Skeletal muscle satellite cell (primary cell): ENCODE measurements around the gene SH3TC1.

Experiments
- H3K27me3 ChIP-seq: 2 replicates; pipeline ENCODE4 v1.7.0; 2013; ENCODE audit warnings: low read length; ENCODE audit not compliant: control insufficient read depth, insufficient read depth
- H3K36me3 ChIP-seq: 2 replicates; pipeline ENCODE4 v1.7.0; 2013; ENCODE audit warnings: mild to moderate bottlenecking, control low read depth, low read length; ENCODE audit not compliant: insufficient read depth
- H3K4me1 ChIP-seq: 2 replicates; pipeline ENCODE4 v1.7.0; 2013; ENCODE audit warnings: low read length; ENCODE audit not compliant: control insufficient read depth, insufficient read depth
- H3K4me2 ChIP-seq: 2 replicates; pipeline ENCODE4 v1.7.0; 2013; ENCODE audit warnings: mild to moderate bottlenecking, low read length
- H3K4me3 ChIP-seq: 2 replicates; pipeline ENCODE4 v1.7.0; 2013; ENCODE audit warnings: low read length
- H3K9ac ChIP-seq: 2 replicates; pipeline ENCODE4 v1.7.0; 2013; ENCODE audit warnings: mild to moderate bottlenecking, low read depth, low read length, moderate library complexity
- H3K9me3 ChIP-seq: replicated peaks from 2 replicates; pipeline ENCODE4 v1.7.0; 2013; ENCODE audit warnings: mild to moderate bottlenecking, control low read depth, low read length

Gene SH3TC1

DNA sequence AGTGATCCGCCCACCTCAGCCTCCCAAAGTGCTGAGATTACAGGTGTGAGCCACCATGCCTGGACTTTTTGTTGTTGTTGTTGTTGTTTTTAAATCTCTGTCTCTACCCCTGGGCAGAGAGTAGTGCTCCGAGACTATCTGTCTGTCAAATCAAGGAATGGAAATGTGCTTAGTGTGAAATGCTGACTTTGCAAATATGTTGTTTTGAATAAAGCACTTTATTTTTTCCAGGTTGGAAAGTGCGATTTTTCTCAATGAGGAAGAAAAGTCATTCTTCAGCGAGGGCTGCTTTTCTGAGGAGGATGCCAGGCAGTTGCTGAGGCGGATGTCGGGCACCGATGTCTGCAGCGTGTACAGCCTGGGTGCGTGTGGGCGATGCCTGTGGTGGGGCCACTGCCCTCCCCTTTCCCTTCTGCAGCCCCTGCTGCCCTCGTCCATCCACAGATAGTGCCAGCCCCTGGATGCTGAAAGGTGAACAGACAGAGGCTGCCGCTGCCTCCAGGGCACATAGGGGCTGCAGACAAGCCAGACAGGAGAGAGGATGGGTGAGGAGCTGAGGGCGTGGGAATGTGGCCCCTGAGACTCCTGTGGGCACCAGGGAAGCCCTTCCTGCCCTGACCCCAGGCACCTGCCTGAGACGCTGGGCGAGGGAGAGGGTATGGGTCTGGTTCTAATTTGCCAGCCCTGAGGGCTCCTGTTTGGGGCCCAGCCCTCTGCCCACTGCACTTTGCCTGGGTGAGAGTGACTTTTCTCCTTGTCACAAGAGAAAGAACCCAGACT lies 23.7 kb downstream of the SH3TC1 start:
- no peaks in the 10 kb centered on the region for H3K36me3 ChIP-seq
- H3K9ac ChIP-seq: no peak overlapping the region
- H3K4me2 ChIP-seq: no peak overlapping the region
- peaks cover 2% of the 10 kb centered on the region for H3K4me1 ChIP-seq
- H3K9me3 ChIP-seq: no peaks in the 10 kb centered on the region
- peaks cover 8% of the 10 kb centered on the region for H3K27me3 ChIP-seq
- no peak overlapping the region for H3K4me3 ChIP-seq

DNA sequence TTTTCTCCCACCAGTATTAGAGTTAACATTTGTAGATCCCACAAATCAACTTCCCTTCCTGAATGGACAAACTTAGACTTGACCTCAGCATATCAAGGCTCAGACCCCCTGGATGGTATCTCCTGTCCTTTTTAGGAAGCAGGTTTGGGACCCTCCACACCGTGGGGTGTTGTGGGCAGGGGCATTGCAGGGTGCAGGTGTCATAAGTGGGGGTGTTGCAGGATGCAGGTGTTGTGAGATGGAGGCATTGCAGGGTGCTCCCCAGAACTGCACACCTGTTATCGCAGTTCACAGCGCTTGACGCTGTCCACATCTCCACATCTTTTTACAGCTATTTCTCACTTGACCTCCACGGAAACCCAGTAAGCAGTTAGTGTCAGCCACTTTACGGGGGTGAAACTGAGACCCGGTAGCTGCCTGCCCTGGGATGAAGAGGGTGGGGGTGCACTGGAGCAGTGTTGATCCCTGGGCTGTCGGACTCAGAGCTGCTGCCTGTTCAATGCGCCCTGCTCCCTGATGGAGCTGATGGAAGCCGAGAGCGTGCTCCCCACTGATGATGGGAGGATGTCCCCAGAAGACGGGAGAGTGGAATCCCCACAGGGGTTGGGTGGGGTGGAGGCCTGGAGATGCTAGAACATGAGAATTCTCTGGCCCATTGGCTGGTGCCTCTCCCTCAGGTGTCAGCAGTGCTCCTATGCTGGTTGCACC lies 25.3 kb downstream of the SH3TC1 start:
- no peak overlapping the region for H3K4me3 ChIP-seq
- peaks cover 15% of the 10 kb centered on the region for H3K4me1 ChIP-seq
- H3K4me2 ChIP-seq: no peak overlapping the region
- no peaks in the 10 kb centered on the region for H3K9me3 ChIP-seq
- no peaks in the 10 kb centered on the region for H3K36me3 ChIP-seq
- H3K27me3 ChIP-seq: peaks cover 5% of the 10 kb centered on the region
- H3K9ac ChIP-seq: no peak overlapping the region

GRCh38 chr4:8224975-8225625 lies 26.0 kb downstream of the SH3TC1 start:
- no peak overlapping the region for H3K4me3 ChIP-seq
- H3K36me3 ChIP-seq: no peaks in the 10 kb centered on the region
- no peak overlapping the region for H3K9ac ChIP-seq
- no peaks in the 10 kb centered on the region for H3K27me3 ChIP-seq
- H3K9me3 ChIP-seq: no peaks in the 10 kb centered on the region
- peaks cover 15% of the 10 kb centered on the region for H3K4me1 ChIP-seq
- H3K4me2 ChIP-seq: no peak overlapping the region

GRCh38 chr4:8225706-8226443 lies 26.8 kb downstream of the SH3TC1 start:
- H3K4me3 ChIP-seq: no peak overlapping the region
- no peak overlapping the region for H3K9ac ChIP-seq
- no peaks in the 10 kb centered on the region for H3K36me3 ChIP-seq
- H3K27me3 ChIP-seq: no peaks in the 10 kb centered on the region
- no peaks in the 10 kb centered on the region for H3K9me3 ChIP-seq
- H3K4me1 ChIP-seq: peaks cover 15% of the 10 kb centered on the region
- H3K4me2 ChIP-seq: no peak overlapping the region

GRCh38 chr4:8227201-8227770 lies 28.2 kb downstream of the SH3TC1 start:
- Histone ChIP-seq H3K4me2 (no peak overlapping the region), H3K9ac (no peak overlapping the region), H3K36me3 (no peaks in the 10 kb centered on the region), H3K27me3 (no peaks in the 10 kb centered on the region), H3K4me1 (peaks cover 15% of the 10 kb centered on the region), H3K4me3 (no peak overlapping the region), H3K9me3 (no peaks in the 10 kb centered on the region)

DNA sequence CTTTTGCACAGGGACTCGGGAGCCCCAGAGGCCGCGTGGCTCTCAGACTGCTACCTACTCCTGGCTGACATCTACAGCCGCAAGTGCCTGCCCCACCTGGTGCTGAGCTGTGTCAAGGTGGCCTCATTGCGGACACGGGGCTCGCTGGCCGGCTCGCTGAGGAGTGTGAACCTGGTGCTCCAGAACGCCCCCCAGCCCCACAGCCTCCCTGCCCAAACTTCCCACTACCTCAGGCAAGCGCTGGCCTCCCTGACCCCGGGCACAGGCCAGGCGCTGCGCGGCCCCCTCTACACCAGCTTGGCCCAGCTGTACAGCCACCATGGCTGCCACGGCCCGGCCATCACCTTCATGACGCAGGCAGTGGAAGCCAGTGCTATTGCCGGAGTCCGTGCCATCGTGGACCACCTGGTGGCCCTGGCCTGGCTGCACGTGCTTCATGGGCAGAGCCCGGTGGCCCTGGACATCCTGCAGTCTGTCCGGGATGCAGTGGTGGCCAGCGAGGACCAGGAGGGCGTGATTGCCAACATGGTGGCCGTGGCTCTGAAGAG lies 28.8 kb downstream of the SH3TC1 start:
- no peaks in the 10 kb centered on the region for H3K36me3 ChIP-seq
- H3K4me2 ChIP-seq: peak overlapping the region; percentile 60
- H3K9me3 ChIP-seq: no peaks in the 10 kb centered on the region
- H3K9ac ChIP-seq: no peak overlapping the region
- H3K4me3 ChIP-seq: no peak overlapping the region
- H3K27me3 ChIP-seq: no peaks in the 10 kb centered on the region
- H3K4me1 ChIP-seq: peaks cover 15% of the 10 kb centered on the region

- no peak overlapping the region for H3K9ac ChIP-seq
- no peaks in the 10 kb centered on the region for H3K9me3 ChIP-seq
- peaks cover 15% of the 10 kb centered on the region for H3K4me1 ChIP-seq
- no peaks in the 10 kb centered on the region for H3K27me3 ChIP-seq
- H3K36me3 ChIP-seq: no peaks in the 10 kb centered on the region
- no peak overlapping the region for H3K4me3 ChIP-seq
- H3K4me2 ChIP-seq: peak overlapping the region; percentile 60
Measured at GRCh38 chr4:8228319-8229250, 29.5 kb downstream of the SH3TC1 start.

DNA sequence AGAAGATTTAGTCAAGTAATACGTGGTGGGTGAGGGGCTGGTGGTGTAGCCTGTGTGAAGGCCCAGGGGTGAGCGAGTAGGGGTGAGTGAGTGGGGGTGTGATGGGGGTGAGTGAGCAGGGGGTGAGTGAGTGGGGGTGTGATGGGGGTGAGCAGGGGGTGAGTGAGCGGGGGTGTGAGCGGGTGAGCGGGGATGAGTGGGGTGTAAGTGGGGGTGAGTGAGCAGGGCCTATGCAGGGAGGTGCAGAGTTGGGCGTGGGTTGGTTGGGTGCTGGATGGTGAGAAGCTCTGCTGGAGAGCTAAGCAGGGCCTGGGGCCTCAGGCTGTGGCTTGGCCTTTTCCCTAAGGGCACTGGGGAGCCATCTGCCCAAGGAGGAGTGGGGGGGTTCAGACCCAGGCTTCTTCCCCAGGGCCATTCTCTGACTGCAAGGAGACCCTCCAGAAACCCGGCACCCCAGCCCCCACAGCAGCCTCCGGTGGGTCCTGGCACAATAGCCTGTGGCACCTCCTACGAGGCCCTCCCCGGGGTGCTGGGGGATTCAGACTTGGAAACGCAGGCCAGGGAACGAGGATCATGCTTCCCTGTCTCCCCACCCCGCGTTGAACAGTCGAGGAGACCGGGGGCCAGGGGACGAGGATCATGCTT lies 30.4 kb downstream of the SH3TC1 start:
- Histone ChIP-seq H3K4me1 (peaks cover 15% of the 10 kb centered on the region), H3K4me2 (no peak overlapping the region), H3K27me3 (no peaks in the 10 kb centered on the region), H3K9ac (no peak overlapping the region), H3K36me3 (no peaks in the 10 kb centered on the region), H3K4me3 (no peak overlapping the region), H3K9me3 (no peaks in the 10 kb centered on the region)

DNA sequence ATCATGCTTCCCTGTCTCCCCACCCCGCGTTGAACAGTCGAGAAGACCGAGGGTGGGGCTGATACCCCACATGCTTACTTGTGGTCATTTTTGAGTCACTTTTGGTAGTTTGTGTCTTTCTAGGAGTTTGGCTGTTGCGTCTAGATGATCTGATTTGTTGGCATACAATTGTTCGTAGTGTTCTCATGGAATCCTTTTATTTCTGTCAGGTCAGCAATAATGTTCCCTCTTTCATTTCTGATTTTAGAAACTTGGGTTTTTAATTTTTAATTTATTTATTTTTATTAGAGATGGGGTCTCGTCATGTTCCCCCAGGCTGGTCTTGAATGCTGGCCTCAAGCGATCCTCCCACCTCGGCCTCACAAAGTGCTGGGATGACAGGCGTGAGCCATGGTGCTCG lies 30.9 kb downstream of the SH3TC1 start:
- no peak overlapping the region for H3K9ac ChIP-seq
- no peaks in the 10 kb centered on the region for H3K36me3 ChIP-seq
- H3K4me1 ChIP-seq: peaks cover 15% of the 10 kb centered on the region
- no peak overlapping the region for H3K4me2 ChIP-seq
- H3K4me3 ChIP-seq: no peak overlapping the region
- no peaks in the 10 kb centered on the region for H3K9me3 ChIP-seq
- H3K27me3 ChIP-seq: no peaks in the 10 kb centered on the region

GRCh38 chr4:8230891-8231290 lies 31.8 kb downstream of the SH3TC1 start:
- H3K27me3 ChIP-seq: no peaks in the 10 kb centered on the region
- H3K9ac ChIP-seq: no peak overlapping the region
- H3K36me3 ChIP-seq: no peaks in the 10 kb centered on the region
- no peaks in the 10 kb centered on the region for H3K9me3 ChIP-seq
- peaks cover 15% of the 10 kb centered on the region for H3K4me1 ChIP-seq
- H3K4me3 ChIP-seq: no peak overlapping the region
- no peak overlapping the region for H3K4me2 ChIP-seq
